ENCODE data around the gene PLCH1. TPM values are rescaled to one million over a fixed set of nuclear protein-coding genes. Genes with fewer than 3 reads are reported as not detected.

PLCH1 gene
- total and polyA plus RNA-seq, 2 experiments from 2014 or later: 8.1 to 25.3 TPM

- TF ChIP-seq REST (IDR thresholded peaks at IDR 0.05; ENCODE audit: unreplicated experiment) (no peak), ZNF331 (CRISPR knock-in tag; IDR thresholded peaks at IDR 0.05; ENCODE audit: low read depth) (no peak)
Measured at GRCh38 chr3:155327430-155327829, 417.4 kb downstream of the PLCH1 start (continued).

- no peaks in the 10 kb centered on the region for H3K27me3 Mint-ChIP-seq (ENCODE audit: insufficient read depth, low read depth, poor library complexity)
- no peak for DNase-seq (ENCODE audit: low spot score)
- Histone ChIP-seq H3K27ac (ENCODE audit: low read depth) (no peak overlapping the region), H3K4me2 (no peak overlapping the region), H3F3A (replicated peaks; ENCODE audit: low read depth) (0 out of 2 replicates have a peak, but pooled peaks cover 3% of the 10 kb centered on the region), H3K4me1 (ENCODE audit: insufficient read depth) (peaks cover 5% of the 10 kb centered on the region; the same call in 1 of the 2 replicates), H3K36me3 (ENCODE audit: insufficient read depth) (no peaks in the 10 kb centered on the region), H3K79me2 (replicated peaks; ENCODE audit: insufficient read depth) (no peaks in the 10 kb centered on the region), H3K4me3 (no peak overlapping the region), H2AFZ (peak overlapping the region; percentile 68; the same call in 1 of the 2 replicates), H3K9me2 (ENCODE audit: insufficient read depth) (no peaks in the 10 kb centered on the region), H4K20me1 (replicated peaks; ENCODE audit: insufficient read depth) (no peaks in the 10 kb centered on the region), H3K27me3 (ENCODE audit: insufficient read depth) (no peaks in the 10 kb centered on the region)
- peaks cover 13% of the 10 kb centered on the region for H3K4me1 Mint-ChIP-seq
- H3K27ac Mint-ChIP-seq: no peak overlapping the region
- H3K9me3 Mint-ChIP-seq: no peaks in the 10 kb centered on the region
- H3K36me3 Mint-ChIP-seq (ENCODE audit: low read depth): no peaks in the 10 kb centered on the region
- ATAC-seq: no peak
- no peak overlapping the region for H3K4me3 Mint-ChIP-seq
- no peak for TF ChIP-seq REST (IDR thresholded peaks at IDR 0.05; ENCODE audit: unreplicated experiment)
- TF ChIP-seq ETS1 (IDR thresholded peaks at IDR 0.05): no peak
- no peak for TF ChIP-seq ZNF331 (CRISPR knock-in tag; IDR thresholded peaks at IDR 0.05; ENCODE audit: low read depth)
- no peak for TF ChIP-seq ZNF114 (CRISPR knock-in tag; IDR thresholded peaks at IDR 0.05)
- no peak for TF ChIP-seq ZNF462 (CRISPR knock-in tag; IDR thresholded peaks at IDR 0.05)
- TF ChIP-seq STAT1 (IDR thresholded peaks at IDR 0.05; ENCODE audit: unreplicated experiment): no peak
- TF ChIP-seq CTCF (conservative IDR thresholded peaks at IDR 0.05; ENCODE audit: low read depth in 2 of 2): no peak
- no peak for TF ChIP-seq POLR2AphosphoS5 (IDR thresholded peaks at IDR 0.05; ENCODE audit: low read depth)
Measured at GRCh38 chr3:155326901-155327300, 418.0 kb downstream of the PLCH1 start.
